ENCODE results near the gene MSL1.

The MSL1 gene

DNA sequence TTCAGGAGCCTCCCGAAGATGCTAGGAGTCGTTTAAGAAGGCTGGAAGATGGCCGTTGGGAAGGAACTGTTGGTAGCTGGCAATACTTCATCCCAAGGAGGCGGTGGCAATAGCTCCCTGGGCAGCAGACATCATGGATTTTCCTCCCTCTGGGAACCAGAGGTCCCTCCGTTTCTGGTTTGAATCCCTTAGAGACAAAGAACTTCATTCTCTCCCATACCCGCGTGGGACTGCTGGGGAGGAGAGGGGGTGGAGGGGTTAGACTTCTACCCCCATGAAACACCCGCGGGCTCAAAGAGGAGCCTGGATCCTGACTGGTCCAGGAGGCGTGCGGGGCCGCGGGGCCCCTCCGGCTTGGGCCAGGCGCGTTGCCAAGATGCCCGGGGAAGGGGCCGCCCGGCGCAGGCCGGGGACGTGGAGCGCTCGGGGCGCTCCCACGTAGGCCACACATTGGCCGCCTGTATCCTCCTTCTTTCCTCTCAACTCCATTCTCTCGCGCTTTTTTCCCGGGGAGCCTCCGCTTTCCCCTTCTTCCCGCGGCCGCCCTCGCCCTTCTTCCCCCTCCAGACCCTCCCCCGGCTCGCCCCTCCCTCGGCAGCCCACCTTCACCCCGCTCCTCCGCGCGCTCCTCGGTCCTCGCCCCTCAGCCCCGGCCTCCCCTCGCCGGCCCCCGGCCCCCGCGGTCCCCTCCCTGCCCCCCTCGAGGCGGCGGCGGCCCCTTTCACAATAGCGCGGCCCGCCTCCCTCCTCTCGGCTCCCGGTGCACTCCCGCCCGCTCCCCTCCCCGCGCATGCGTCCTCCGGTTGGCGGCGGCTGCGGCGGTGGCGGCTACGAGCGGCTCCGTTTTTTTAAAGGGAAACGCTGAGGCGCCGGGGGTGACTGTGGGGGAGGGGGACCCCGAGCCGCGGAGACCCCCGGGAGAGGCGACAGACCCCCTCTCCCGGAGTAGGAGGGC lies at the start of gene MSL1:
MSL1 (plus strand) TSS at position 791 of the 955 bp plus-strand sequence. CDS start 642 bp downstream, outside the sequence.
- peak; percentile 90 for DNase-seq

DNA sequence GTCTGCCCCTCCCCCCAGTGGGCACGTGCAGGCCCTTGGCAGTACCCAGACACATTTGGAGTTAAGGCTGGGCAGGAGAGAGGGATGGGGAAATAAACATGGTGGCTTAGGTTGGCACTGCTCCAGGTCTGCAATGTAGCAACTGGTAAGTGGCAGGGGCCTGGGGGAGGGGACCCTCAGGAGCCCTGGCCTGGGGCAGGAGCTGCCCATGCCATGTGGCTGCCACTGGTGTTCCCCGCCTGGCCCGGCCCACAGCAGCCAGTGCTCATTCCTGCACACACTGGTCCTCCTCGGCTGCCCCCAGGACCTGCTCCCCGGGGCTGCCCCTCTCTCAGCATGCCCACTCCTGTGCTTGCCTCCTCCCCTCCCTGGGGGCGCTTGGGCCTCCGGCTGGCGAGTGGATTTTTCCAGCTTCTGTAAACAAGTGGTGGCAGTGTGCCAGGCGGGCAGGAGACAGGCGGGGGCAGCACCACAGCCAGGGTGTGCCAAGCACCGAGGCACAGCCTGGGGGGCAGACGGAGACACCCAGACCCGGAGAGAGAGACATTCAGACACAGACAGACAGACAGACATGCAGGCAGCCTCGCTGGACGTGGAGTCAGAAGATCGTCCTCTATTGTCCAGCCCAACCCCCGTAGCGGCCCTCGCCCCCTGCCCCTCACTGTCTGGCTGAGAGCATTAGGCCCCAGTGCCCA lies 49.6 kb upstream of the MSL1 start:
- DNase-seq, result peak; percentile 64

DNA sequence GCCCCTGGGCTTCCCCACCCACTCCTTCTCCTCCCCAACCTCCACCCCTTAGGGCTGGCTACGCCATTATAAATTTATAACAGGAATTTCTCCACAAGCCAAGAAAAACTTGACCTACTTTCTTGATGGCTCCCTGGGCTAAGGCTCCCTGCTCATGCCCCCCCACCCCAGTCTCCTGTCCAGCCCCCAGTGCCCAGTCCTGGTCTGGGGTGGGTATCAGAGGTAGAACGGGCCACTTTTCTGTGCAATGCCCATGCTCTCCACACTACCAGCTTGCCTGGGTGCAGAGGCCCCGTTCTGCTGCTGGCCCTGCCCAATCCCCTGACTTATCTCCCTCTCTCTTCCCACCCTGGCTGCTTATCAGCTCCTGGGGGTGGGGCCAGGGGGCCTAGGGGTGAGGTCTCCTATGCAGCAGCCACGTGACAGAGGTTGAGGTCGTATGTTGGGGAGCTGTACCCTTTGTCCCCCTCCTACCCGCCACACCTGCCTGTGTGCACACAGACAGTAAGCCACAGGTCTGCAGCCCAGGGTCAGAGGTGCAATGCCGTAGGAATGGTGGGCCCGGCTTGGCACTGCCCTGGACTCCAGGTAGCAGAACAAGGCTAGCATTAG lies 48.9 kb upstream of the MSL1 start:
- DNase-seq, result no peak

GRCh38 chr17:40073454-40074174 lies 48.2 kb upstream of the MSL1 start:
- DNase-seq, result no peak

DNA sequence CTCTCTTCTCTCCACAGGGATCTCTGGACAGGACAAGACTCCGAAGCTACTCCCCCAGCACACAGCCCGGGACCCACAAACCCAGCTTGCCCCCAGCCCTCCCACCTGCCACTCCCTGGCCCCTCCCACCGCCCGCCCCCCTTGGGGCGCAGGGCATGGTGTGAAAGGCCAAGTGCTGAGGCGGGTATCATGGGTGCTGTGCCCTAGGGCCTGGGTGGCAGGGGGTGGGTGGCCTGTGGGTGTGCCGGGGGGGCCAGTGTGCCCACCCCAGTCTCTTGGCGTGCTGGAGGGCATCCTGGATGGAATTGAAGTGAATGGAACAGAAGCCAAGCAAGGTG lies 47.6 kb upstream of the MSL1 start:
- DNase-seq, result no peak

GRCh38 chr17:40074871-40075200 lies 46.9 kb upstream of the MSL1 start:
- DNase-seq, result no peak

GRCh38 chr17:40075201-40075941 lies 46.4 kb upstream of the MSL1 start:
- DNase-seq, result peak; percentile 87

DNA sequence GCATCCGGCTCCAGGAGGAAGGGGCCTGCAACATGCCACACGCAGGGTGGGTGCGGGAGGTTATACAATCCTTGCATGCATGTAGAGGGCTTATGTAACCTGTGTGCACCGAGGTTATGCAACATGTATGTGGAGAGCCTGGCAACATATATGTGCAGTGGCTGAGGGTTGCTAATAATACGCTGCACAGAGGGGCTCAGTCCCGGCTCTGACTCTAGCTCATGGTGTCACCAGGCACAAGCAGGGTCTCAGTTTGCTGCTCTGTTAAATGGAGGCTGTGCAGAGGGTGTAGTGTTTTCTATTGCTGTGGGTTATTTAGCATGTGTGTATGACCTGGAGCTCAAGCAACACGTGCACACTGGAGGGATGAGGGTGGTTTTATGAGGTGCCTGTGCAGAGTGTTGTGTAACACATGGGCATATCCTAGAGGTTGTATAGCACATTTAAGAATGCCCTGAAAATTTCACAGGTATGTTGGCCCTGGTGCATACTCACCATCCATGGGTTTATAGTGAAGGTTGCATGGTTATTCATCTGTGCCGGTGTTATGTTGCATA lies 45.8 kb upstream of the MSL1 start:
- DNase-seq, result no peak

DNA sequence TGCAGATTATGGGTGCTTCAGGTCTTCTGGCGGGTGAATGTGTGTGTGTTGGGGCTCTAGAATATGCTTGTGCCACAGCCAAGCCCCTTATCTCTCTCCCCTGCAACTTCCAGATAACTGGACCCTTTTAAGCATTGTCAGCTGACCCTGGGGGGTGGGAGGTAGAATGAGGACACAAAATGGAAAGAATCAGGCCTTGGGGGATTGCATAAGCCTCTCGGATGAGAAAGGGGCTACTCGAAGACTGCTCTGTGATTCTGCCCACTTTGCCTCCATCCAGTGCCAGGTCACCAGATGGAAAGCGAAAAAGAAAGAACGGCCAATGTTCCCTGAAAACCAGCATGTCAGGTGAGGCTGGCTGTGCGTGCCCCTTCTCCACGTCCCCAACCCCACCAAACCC lies 45.2 kb upstream of the MSL1 start:
- DNase-seq, result no peak

DNA sequence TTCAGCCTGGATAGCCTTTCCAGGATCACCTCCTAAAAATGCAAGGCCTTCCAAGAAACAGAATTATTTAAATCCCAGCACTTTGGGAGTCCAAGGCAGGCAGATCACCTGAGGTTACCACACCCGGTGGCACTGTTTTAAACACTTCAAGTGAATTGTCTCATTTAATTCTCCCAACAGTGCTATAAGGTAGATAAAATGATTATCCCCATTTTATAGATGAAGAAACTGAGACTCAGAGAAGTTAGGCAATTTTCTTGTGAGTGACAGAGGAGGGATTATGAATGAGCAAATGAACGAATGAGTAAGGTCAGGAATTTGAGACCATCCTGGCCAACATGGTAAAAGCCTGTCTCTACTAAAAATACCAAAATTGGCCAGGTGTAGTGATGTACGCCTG lies 42.2 kb upstream of the MSL1 start:
- no peak for DNase-seq

- DNase-seq, result no peak
Observed at GRCh38 chr17:40084477-40084876, 37.3 kb upstream of the MSL1 start.

DNA sequence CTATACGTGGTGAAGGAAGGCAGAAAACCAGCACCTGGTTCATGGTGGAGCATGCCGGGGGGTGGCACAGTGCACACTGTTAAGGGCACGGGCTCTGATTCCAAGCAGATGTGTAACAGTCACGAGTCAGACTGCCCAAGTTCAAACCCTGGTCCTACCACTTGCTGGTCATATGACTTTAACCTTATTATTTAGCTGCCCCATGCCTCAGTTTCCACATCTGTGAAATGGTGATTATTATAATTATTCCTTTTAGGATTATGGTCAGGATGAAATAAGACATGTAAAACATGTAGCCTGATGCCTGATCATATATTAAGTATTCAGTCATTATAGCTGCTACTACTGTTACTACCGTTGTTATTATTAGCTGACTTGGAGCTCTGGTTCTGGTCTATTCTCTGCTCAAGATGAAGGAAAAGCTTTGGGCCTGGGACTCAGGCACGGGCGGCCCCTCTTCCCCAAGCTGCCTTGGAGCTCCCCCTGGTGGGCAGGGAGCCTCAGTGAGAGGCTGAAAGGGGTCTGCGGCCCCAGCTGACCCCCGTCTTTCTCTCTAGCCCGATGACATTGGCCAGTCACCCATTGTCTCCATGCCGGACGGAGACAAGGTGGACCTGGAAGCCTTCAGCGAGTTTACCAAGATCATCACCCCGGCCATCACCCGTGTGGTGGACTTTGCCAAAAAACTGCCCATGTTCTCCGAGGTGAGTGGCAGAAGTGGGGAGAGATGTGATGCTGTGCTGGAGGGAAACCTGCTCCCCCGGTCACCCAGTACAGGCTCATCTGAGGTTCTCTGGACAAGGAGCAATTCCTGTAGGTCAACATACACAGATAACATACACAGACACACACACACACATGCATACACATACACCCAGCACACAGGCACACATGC lies 35.4 kb upstream of the MSL1 start:
- peak; percentile 51 for DNase-seq

DNA sequence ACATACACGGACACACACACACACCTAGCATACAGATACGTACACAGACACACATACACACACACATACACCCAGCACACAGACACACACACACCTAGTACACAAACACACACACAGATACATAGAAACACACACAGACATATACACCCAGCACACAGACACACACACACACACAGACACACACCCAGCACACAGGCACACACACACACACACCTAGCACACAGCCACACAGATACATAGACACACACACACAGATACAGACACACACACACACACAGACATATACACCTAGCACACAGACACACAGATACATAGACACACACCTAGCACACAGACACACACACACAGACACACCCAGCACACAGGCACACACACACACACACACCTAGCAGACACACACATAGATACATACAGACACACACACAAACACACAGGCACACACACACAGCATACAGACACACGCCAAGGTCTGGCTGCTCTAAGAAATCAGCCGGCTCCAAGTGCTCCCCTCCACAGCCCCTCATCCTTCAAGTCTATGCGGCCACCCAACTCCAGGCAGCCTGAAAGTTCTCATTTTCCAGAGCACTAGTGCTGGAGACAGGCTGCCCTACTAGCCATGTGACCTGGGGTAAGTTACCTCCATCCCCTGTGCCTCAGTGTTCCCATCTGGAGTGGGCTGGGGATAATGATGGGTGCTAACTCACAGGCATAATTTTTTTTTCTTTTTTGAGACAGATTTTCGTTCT lies 34.5 kb upstream of the MSL1 start:
- no peak for DNase-seq

DNA sequence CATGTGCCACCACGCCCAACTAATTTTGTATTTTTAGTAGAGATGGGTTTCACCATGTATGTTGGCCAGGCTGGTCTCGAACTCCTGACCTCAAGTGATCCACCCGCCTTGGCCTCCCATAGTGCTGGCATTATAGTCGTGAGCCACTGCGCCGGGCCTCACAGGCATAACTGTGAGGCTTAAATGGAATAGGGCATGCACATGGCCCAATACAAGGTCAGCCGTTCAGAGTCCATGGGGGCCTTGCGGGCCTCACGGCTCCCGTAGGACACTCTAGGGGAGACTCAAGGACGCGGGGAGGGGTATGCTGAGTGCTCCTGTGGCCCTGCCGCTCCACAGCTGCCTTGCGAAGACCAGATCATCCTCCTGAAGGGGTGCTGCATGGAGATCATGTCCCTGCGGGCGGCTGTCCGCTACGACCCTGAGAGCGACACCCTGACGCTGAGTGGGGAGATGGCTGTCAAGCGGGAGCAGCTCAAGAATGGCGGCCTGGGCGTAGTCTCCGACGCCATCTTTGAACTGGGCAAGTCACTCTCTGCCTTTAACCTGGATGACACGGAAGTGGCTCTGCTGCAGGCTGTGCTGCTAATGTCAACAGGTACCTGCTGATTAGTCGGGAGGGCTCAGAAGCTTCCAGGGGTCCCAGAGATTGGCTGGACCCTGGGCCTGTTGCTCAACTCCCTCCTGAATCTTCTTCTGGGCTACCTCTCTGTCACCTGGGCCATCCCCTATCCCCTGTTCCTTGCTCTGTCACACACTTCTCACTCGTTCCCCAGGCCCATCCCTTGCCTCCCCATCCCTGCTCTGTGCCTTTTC lies 33.7 kb upstream of the MSL1 start:
- DNase-seq, result no peak

- DNase-seq, result no peak
Observed at GRCh38 chr17:40089077-40089895, 32.5 kb upstream of the MSL1 start.

DNA sequence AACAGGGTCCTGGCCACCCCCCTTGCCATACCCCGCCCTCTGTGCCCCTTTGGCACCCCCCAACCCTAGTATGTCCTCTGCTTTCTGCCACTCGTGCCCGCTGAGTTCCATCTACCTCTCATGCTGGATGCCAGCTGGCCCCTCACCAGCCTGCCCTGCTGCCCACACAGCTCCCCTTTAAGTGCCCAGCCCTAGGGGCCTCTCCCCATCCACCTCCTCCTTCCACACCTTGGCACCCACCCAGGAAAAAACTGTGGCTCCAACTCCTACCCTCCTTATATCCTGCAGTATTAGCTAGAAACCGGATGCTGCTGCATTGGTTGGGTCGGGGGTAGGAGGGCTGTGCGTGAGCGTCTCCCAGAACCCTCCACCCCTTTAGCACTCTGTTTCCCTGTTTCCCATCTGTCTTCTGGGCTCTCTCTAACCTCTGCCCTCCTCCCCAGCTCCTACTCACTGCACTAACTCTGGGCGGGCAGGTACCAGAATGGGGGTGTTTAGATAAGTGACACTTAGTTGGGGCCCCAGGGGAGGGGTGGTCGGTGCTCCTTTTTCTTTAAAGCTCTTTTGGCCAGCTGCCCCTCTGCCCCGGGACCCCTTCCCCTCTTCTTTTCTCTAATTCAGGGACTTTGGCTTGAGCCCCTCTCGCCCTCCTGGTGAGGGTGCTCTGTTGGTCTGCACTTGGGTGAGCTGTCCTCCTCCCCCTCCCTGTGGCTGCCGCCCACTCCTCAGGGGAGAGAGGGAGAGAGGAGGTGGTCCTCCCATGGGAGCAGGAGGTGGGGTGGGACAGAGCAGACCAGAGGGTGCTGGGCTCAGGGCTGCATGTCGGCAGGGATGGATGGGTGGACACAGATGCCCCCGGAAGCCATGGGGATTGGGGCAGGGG lies 31.3 kb upstream of the MSL1 start:
- DNase-seq, result no peak

DNA sequence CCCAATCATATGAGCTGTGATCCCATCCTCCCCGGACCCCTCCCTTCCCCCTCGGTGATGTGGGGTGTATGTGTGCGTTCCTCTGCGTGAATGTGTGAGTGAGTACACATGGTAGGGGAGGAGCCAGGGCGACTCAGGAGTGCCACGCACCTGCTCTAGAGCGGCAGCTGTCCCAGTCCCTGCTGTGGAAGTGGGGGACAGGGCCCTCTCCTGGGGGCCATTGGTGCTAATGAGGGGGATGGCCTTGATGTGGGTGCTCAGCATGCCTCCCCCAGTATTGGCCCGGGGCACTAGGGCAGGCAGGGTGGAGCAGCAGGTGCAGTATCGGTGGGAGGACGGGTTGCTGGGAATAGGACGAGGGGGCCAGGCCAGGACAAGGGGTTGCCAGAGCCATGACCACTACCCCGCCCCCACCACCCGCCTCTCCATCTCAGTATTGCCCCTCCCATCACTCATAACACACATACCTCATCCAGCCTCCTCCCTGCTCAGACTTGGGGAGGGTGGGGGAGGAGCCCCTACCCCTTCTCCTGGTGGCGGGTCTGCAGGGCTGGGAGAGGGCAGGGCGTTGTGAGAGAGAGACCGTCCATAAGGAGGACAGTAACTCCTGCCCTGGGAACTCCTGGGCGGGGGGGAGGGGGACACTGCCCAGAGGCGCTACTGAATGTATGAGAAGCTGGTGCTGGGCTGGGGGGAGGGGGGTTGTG lies 29.9 kb upstream of the MSL1 start:
- peak; percentile 48 for DNase-seq

All from retina (tissue), 1 donor.